ENCODE data around the gene MEG3. TPM values are rescaled to one million over a fixed set of nuclear protein-coding genes. Genes with fewer than 3 reads are reported as not detected.

Gene MEG3
- polyA plus RNA-seq, 1 donor from 2014 or later: not detected

DNA sequence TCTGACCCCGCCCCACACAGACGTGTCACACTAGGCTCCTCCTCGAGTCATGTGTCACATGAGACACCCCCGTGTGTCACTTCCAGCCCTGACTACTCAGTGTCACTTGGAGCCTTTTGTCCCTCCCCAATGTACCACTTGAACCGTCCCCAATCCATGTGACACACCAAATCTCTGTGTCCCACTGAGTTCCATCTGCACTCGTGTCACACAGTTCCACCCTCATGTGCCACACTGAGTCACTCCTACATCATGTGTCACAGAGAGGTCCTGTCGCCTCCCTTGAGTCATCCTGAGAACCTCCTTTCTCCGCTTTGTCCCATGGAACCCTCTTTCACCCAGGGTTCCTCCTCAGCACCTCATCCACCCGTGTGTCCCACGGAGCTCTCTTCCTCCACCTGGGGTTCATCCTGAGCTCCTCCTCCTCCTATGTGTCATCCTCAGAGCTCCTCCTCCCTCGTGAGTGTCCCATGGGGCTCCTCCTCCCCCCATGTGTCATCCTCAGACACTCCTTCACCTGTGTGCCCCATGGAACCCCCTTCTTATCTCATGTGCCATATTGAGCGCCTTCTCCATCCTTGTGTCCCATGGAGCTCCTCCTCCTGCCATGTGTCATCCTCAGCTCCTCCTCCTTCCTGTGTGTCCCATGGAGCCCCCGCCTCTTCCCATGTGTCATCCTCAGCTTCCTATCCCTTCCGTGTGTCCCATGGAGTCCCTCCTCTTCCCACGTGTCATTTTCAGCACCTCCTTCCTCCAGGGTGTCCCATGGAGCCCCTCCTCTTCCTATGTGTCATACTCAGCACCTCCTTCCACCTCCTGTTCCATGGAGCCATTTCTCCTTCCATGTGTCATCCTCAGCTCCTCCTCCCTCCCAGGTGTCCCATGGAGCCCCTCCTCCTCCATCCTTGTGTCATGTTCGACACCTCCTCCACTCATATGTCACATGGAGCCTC, 45.6 kb downstream of the MEG3 start:
- Histone ChIP-seq H3K27me3 (ENCODE audit: insufficient read depth, low read depth, low read length) (no peaks in the 10 kb centered on the region), H3K36me3 (ENCODE audit: insufficient read depth, low read length) (no peaks in the 10 kb centered on the region), H3K9ac (ENCODE audit: low read length) (no peak overlapping the region), H3K9me2 (ENCODE audit: insufficient read depth, low read length) (no peaks in the 10 kb centered on the region), H3F3A (ENCODE audit: insufficient read depth, low read length, poor library complexity, severe bottlenecking) (no peaks in the 10 kb centered on the region), H3K4me3 (ENCODE audit: low read length) (no peak overlapping the region), H3K27ac (ENCODE audit: low read length) (no peak overlapping the region), H3K79me2 (replicated peaks; ENCODE audit: insufficient read depth, low read length) (no peaks in the 10 kb centered on the region), H4K20me1 (ENCODE audit: insufficient read depth) (no peaks in the 10 kb centered on the region), H2AFZ (ENCODE audit: low read depth, low read length) (no peak overlapping the region), H3K4me2 (ENCODE audit: low read length) (no peak overlapping the region), H3K9me3 (ENCODE audit: low read length) (no peaks in the 10 kb centered on the region)
- TF ChIP-seq MXI1 (conservative IDR thresholded peaks at IDR 0.05; ENCODE audit: poor library complexity, severe bottlenecking): no peak
- TF ChIP-seq, protein P1, sequence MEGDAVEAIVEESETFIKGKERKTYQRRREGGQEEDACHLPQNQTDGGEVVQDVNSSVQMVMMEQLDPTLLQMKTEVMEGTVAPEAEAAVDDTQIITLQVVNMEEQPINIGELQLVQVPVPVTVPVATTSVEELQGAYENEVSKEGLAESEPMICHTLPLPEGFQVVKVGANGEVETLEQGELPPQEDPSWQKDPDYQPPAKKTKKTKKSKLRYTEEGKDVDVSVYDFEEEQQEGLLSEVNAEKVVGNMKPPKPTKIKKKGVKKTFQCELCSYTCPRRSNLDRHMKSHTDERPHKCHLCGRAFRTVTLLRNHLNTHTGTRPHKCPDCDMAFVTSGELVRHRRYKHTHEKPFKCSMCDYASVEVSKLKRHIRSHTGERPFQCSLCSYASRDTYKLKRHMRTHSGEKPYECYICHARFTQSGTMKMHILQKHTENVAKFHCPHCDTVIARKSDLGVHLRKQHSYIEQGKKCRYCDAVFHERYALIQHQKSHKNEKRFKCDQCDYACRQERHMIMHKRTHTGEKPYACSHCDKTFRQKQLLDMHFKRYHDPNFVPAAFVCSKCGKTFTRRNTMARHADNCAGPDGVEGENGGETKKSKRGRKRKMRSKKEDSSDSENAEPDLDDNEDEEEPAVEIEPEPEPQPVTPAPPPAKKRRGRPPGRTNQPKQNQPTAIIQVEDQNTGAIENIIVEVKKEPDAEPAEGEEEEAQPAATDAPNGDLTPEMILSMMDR (IDR thresholded peaks at IDR 0.05; ENCODE audit: poor library complexity, severe bottlenecking): no peak
- no peak for TF ChIP-seq RAD21 (conservative IDR thresholded peaks at IDR 0.05)
- TF ChIP-seq POLR2AphosphoS5 (IDR thresholded peaks at IDR 0.05): no peak
- TF ChIP-seq, protein P2, sequence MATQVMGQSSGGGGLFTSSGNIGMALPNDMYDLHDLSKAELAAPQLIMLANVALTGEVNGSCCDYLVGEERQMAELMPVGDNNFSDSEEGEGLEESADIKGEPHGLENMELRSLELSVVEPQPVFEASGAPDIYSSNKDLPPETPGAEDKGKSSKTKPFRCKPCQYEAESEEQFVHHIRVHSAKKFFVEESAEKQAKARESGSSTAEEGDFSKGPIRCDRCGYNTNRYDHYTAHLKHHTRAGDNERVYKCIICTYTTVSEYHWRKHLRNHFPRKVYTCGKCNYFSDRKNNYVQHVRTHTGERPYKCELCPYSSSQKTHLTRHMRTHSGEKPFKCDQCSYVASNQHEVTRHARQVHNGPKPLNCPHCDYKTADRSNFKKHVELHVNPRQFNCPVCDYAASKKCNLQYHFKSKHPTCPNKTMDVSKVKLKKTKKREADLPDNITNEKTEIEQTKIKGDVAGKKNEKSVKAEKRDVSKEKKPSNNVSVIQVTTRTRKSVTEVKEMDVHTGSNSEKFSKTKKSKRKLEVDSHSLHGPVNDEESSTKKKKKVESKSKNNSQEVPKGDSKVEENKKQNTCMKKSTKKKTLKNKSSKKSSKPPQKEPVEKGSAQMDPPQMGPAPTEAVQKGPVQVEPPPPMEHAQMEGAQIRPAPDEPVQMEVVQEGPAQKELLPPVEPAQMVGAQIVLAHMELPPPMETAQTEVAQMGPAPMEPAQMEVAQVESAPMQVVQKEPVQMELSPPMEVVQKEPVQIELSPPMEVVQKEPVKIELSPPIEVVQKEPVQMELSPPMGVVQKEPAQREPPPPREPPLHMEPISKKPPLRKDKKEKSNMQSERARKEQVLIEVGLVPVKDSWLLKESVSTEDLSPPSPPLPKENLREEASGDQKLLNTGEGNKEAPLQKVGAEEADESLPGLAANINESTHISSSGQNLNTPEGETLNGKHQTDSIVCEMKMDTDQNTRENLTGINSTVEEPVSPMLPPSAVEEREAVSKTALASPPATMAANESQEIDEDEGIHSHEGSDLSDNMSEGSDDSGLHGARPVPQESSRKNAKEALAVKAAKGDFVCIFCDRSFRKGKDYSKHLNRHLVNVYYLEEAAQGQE (IDR thresholded peaks at IDR 0.05; ENCODE audit: borderline replicate concordance): no peak
- TF ChIP-seq SMC3 (conservative IDR thresholded peaks at IDR 0.05; ENCODE audit: poor library complexity): no peak
- TF ChIP-seq TAF1 (IDR thresholded peaks at IDR 0.05; ENCODE audit: low read depth): no peak
- TF ChIP-seq EZH2 (IDR thresholded peaks at IDR 0.05; ENCODE audit: borderline replicate concordance, insufficient read depth, low read length, poor library complexity, severe bottlenecking): no peak
- no peak for TF ChIP-seq EP300 (conservative IDR thresholded peaks at IDR 0.05; ENCODE audit: poor library complexity, severe bottlenecking)

DNA sequence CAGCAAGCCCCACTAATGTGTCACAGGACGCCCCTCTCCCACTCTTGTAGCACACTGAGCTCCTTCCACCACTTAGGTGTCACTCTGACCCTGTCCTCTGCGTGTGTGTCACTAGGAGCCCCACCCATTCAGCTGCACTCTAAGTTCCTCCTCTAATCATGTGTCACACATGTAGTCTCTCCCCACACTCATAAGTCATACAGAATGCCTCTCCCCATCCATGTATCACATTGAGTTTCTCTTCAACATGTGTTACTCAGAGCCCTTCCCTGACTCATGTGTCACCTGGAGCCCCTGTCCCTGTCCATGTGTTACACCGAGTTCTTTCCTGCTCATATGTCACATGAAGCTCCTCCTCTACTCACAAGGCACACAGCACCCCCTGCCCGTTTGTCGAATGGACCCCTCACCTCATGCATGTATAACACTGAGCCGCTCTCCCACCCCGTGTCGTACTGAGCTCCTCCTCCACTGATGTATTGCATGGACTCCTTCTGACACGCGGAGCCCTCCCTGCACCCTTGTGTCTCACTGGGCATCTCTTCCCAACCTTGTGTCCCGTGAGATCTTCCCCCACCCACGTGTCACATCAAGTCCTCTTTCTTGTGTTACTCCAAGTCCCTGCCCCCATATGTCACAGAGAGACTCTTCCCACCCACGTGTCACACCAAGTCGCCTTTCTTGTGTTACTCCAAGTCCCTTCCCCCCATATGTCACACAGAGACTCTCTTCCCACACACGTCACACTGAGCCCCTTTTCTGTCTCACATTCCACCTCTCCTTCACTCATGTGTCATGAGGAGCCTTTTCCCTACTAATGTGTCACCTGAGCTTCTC, 46.6 kb downstream of the MEG3 start:
- Histone ChIP-seq H3K9me2 (ENCODE audit: insufficient read depth, low read length) (no peaks in the 10 kb centered on the region), H3K9me3 (ENCODE audit: low read length) (no peaks in the 10 kb centered on the region), H3K27me3 (ENCODE audit: insufficient read depth, low read depth, low read length) (no peaks in the 10 kb centered on the region), H3K79me2 (replicated peaks; ENCODE audit: insufficient read depth, low read length) (no peaks in the 10 kb centered on the region), H3K36me3 (ENCODE audit: insufficient read depth, low read length) (no peaks in the 10 kb centered on the region), H4K20me1 (ENCODE audit: insufficient read depth) (no peaks in the 10 kb centered on the region), H3K4me2 (ENCODE audit: low read length) (no peak overlapping the region), H2AFZ (ENCODE audit: low read depth, low read length) (no peak overlapping the region), H3F3A (ENCODE audit: insufficient read depth, low read length, poor library complexity, severe bottlenecking) (no peaks in the 10 kb centered on the region), H3K9ac (ENCODE audit: low read length) (no peak overlapping the region), H3K4me3 (ENCODE audit: low read length) (no peak overlapping the region), H3K27ac (ENCODE audit: low read length) (no peak overlapping the region)
- TF ChIP-seq RAD21 (conservative IDR thresholded peaks at IDR 0.05) (no peak), EZH2 (IDR thresholded peaks at IDR 0.05; ENCODE audit: borderline replicate concordance, insufficient read depth, low read length, poor library complexity, severe bottlenecking) (no peak), EP300 (conservative IDR thresholded peaks at IDR 0.05; ENCODE audit: poor library complexity, severe bottlenecking) (peak; percentile 19)

Measured in neural cell (in vitro differentiated cells).